Left lobe of liver (tissue), 2 donors: ENCODE results near the gene NNT. TPM values are rescaled to one million over a fixed set of nuclear protein-coding genes. Genes with fewer than 3 reads are reported as not detected.
"Not testable (repeated sequence)": the region's sequence is repeated elsewhere in the genome, so short reads cannot be mapped to it uniquely, and the experiment has no call there.

ENCODE experiments used
- ATAC-seq: fragments of 200-7000 bp; cut with Tn5 transposase; one replicate; pipeline ENCODE4 v1.9.1; 2020; ENCODE audit warnings: mild to moderate bottlenecking, moderate library complexity
- DNase-seq: peaks from one replicate; pipeline ENCODE4 v3.0.0-alpha.2; 2020; ENCODE audit warnings: low spot score
- total RNA-seq: library from RNA; stranded (reverse); gene quantifications from one replicate; pipeline ENCODE4 v1.2.1, GENCODE V29; 2021
- donor health status: DM: no; HTN: no; CAD: no; lungs with moderate emphysema.
- donor health status: DM: no; HTN: yes; CAD: no.

The NNT gene
- total RNA-seq, 1 donor from 2014 or later: 190 TPM

DNA sequence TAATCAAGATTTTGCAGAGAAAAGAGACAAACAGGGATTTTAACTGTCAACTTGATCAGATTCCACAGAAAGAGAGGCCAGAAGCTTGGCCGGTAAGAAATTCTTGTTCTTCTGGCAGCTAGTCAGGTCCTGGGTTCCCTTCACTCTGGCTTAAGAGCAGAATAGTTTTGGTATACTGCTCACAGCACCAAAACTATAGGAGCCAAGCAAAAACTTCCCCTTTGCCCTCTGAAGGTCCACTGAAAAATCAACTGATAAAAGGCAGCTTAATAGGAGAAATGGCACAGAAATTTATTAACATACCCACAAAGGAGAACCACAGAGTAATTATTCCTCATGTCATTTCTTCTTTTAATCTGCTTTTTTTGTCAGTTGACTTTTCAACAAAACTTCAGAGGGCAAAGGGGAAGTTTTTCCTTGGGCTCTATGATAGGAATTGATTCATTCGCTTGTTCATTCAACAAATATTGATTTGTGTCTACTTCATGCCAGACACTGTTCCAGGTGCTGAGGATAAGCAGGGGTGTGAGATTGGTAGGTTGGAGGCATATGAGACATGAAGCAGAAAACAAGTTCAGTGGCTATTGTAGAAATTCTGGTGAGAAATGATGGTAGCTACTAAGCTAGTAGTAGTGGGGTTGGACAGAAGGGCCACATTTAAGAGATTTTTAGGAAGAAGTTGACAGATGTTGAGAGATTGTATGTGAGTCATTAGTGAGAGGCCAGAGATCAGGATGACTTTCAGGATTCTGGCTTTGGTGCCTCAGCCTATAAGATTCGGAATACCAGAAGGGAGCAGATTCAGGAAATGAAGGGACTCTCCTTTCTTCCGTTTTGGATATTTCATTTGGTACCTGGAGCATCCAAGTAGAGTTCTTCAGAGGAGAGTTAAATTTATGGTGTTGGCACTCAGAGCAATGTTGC is 20.6 kb upstream of the NNT start:
- DNase-seq (no peak), ATAC-seq (peak; percentile 92)

DNA sequence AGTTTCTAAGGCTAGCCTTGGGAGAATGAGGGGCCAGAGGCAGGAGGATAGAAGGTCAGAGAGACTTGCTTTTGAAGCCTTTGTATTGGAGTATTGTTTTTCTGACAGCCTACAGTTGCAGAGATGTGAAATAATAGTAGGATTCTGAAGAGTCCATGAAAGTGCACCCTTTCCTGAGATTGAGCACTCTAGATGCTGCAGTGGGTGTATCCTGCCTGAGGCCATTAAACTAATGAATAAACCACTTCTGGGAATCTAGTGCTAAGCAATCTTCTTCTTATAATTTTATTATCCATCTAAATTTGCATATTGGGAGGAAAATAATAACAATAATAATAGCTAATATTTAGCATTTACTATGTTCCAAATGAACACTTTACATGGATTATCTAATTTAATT is 19.3 kb upstream of the NNT start:
- ATAC-seq (no peak), DNase-seq (no peak)

DNA sequence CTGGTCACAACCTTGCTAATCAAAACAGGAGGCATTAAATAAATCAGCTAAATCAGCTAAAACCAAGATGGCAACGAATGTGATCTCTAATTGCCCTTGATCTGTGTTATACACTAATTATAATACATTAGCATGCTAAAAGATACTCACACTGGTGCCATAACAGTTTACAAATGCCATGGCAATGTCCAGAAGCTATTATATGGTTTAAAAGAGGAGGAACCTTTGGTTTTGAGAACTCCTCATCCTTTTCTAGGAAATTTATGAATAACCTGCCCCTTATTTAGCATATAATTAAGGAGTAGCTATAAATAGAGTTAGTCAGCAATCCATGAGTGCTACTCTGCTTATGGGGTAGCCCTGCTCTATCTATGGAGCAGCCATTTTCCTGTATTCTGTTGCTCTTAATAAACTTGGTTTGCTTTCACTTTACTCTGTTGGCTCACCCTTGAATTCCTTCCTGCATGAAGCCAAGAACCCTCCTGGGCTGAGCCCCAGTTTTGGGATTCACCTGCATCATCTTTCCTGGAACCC is 18.7 kb upstream of the NNT start:
- ATAC-seq: no peak
- DNase-seq: no peak

DNA sequence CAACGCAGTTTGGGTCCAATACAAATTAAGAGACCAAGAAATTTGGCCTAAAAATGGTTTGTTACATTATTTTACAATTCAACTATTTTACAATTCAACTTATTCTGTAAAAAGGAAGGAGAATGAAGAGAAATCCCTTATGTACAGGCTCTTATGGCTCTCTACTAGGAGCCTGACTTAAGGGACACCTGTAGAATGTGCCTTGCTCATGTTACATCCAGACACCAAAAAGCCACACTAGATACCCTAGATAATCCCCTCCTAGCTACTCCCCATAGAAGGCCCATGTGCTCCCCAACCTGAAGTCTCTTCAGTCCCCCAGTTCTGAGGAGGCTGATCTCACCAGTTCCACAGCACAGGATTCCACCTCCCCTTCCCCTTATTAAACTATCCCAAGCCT is 14.1 kb upstream of the NNT start:
- DNase-seq: no peak
- no peak for ATAC-seq

DNA sequence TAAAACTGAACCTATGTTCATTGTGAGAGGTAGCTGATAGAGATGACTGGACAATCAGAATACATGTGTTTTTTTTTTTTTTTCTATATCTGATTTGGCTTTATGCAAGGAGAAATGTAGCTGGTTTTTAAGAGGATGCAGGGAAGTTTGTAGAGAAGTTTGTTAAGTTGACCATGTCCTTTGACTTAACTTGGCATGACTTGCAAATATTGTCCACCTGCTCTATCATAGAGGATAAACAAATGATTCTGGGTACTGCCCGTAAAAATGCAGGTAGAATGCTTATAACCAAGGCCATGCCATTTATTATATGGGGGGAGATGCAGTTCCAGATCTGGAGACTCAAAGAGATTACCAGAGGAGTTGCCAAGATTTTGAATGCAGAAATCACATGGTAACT is 13.7 kb upstream of the NNT start:
- DNase-seq (no peak), ATAC-seq (no peak)

DNA sequence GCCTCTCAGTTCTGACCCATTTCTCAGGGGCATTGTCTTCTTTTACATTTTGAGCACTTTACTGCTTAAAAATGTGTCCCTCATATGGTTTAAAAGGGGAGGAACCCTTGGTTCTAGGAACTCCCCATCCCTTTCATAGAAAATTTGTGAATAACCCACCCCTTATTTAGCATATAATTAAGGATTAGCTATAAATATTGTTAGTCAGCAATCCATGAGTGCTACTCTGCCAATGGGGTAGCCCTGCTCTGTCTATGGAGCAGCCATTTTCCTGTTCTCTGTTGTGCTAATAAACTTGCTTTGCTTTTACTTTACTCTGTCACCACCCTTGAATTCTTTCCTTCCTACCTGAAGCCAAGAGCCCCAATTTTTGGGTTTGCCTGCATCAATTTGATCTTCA is 12.3 kb upstream of the NNT start:
- ATAC-seq: no peak

DNA sequence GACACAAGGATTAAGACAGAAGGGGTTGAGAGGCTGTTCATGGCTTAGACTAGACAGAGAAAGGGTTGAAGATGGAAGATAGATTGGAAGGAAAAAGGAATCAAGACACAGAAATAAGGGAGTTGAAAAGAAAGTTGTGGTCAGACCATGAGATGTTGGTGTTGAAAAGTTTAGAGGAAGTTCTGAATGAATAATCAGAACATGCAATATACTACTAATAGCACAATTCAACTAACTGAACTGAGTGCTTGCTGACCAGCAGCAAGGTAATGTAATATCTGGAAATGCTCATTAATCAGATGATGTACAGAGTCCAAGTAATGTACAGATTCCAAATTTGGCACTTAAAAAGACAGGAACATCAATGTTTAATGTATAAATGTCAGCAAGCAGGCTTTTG is 10.6 kb upstream of the NNT start:
- DNase-seq: no peak
- no peak for ATAC-seq

More for the DNA sequence above, 12.3 kb upstream of the NNT start:
- no peak for DNase-seq

DNA sequence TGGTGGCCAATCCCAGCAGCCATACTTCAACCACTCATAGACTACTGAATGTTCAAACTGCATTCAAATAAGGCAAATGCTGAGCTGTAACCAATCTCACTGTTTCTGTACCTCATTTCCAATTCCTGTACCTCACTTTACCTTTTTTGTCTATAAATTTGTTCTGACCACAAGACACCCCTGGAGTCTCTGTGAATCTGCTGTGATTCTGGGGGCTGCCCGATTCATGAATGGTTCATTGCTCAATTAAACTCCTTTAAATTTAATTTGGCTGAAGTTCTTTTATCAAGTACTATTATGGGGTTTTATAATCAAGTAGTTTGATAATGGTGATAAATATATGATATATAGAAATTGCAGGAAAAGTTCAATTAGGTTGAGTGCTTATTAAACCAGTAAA is 4.1 kb upstream of the NNT start:
- not testable (repeated sequence) for ATAC-seq

DNA sequence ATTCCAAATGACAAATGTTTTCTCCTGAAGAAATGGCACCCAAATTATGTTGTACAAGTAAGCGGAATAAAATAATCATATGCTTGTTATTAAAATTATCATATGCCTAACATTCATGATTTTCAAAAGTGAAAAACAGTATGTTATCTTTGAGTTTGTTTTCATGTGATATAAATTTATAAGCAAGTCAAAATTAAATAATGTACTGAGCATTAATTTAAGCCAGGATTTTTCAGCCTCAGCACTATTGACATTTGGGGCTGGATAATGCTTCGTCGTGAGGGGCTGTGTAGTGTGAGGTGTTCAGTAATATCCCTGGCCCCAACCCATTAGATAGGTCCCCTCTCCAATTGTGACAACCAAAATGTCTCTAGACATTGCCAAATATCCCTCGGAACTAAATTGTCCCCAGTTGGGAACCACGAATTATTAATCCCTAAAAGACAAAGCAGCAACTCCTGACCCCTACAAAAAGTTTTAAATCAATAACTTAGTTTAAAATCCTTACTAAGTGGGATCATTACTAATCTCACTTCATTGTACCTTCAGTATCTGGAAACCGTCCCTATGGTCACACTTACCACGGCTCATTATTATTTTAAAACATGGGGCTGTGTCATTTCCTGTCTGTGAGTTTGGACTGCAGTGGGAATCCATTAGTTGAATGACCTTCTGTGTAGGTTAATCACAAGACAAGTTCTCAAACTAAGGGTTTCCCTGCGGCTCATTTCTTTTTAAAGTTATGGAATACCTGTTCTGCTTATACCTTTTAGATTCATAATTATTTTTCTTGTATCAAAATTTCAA is 1.3 kb upstream of the NNT start:
- DNase-seq (no peak), ATAC-seq (no peak)

More for the DNA sequence above, 4.1 kb upstream of the NNT start:
- DNase-seq: not testable (repeated sequence)

DNA sequence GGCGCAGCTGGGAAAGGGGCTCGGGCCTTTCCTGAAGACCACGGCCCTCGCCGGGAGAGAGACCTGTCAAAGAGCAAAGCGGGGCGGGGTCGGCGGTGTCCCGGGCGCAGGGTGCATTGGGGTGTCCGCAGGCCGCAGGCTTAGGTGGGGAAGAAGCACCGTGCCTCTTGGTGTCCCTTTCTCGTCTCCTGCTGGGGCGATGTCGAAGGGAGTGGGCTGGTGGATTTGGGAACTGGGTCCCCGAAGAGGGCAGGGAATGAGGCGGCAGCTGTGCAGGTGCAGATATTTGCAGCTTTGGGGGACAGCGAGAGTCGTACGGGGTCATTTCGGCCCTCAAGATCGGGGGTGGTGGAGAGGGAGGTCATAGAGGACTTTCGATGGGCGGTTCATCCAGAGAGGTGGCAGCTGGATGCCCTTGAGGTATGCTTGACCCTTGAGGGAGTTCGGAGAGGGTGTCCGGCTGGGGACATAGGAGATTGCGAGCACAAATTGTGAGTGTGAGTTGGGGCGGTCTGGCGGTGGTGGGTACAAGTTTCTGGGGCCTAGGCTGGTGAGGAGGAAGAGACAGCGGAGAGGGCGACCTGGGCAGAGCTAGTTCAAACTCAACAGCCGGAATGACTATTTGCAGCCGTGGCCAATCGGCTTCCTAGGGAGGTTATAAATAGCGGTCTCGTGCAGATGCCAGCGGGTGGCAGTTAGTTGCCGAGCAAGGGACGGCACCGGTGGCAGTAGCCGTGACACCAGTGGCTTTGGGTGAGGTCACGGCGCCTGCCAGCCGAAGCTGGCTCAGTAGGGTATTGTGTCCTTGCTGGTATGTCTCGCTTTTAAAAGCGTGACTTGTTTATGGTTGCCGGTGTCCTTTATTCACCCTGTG is 601 bp downstream of the NNT start:
- ATAC-seq (peak; percentile 82), DNase-seq (peak; percentile 95)

DNA sequence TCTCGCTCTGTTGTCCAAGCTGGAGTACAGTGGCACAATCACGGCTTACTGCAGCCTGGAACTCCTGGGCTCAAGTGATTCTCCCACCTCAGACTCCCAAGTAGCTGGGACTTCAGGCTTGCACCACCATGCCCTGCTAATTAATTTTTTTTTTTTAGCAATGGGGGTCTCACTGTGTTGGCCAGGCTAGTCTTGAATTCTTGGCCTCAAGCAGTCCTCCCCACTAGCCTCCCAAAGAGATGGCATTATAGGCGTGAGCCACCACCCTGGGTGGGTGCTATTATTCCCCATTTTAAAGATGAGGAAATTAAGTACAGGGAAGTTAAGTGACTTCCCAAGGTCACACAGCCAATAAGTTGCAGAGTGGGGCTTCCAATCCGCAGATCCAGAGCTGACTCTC is 1.7 kb downstream of the NNT start:
- ATAC-seq (no peak), DNase-seq (no peak)

DNA sequence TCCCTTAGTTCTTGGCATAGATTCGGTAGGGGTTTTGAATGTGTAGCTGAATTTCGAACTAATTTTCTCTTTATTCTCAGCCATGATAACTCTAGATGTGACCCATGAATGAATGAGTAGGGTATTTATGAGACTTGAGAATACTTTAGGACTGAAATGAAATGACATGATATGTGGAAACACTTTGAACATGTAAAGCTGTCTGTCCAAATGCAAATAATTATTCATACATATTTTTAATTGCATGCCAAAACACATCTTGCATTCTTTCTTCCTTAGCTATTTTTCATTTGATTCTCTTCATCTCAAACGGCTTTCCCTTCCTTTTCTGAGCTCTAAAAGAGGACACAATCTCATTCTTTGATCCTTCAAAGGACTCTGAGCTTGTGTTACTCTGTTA is 3.4 kb downstream of the NNT start:
- DNase-seq: no peak
- ATAC-seq: no peak

DNA sequence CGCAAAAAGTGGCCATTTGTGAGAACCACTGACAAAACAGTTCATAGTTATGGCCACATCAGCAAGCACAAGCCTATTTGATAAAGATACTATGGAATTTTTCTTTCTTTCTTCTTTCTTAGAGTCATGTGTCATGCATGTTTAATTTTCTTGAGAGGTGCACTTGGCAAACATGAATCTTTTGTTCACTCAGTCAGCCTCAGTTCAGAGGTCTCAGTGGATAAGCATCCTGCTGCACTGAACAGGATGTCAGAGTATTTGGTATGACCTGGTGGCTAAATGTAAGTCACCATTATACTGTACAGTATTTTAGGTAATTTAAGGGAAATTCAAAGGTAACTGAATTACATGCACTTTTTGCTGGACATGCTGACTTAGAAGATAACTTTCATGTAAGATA is 5.4 kb downstream of the NNT start:
- ATAC-seq (no peak), DNase-seq (no peak)

DNA sequence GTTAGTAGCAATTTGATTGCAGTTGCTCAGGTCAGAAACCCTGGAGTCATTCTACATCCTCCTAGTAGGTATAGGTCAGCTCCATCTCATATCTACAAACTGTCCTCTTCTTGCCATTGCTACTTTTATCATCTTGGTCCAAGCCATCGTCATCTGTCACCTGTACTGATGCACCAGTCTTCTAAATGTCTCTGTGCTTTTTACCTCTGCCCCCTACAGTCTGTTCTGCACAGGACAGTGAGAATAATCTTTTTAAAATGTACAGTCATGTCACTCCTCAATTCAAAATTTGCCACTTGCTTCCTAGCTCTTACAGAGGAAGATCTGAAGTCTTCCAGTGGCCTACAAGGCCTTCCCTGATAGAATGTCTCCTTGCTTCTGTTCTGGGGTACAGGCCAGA is 6.8 kb downstream of the NNT start:
- DNase-seq (no peak), ATAC-seq (peak; percentile 53)

DNA sequence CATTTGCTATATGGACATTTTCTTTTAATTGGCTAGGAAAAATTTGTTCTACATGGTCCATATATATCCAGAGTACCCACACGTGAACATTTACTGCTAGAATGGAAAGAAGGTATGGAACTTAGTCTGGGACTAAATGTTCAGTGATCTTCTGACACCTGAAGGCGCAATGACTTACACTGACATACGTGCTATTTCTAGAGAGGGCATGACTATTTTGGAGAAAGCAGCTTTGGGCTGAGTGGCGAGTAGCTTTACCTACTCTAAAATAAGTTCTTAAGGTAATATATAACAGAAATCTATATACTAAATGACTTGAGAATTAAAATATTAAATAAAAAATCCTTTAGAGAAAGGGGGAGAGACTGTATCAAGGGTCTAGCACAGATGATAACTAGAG is 10.4 kb downstream of the NNT start:
- ATAC-seq: no peak
- no peak for DNase-seq

DNA sequence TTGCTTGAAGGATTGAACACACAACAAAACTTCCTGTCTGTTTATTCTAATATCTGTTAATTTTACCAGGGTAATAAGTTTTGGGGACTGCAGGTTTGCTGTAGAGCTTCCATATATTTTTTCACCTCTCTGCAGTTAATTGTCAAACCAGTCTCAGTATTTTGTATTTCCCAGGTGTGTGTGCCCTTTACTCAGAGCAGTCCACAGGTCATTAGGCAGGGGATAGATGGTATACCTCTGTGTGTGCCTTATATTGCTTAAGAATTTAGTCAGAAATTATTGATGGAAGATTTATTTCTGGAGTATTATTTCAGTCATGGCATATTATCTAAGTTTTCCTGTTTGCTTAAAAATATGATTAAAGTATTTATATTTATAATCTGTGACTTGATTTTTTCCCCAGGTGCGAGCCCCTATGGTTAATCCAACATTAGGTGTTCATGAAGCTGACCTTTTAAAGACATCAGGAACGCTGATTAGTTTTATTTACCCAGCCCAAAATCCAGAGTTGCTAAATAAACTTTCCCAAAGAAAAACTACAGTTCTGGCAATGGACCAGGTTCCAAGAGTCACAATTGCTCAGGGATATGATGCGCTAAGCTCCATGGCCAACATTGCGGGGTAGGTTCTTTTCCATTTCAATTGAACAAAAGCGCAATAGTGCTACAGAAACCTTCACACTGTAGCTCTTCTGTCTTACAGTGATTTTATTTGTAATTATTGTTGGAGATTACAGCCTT is 12.6 kb downstream of the NNT start:
- DNase-seq (peak; percentile 69), ATAC-seq (peak; percentile 59)

DNA sequence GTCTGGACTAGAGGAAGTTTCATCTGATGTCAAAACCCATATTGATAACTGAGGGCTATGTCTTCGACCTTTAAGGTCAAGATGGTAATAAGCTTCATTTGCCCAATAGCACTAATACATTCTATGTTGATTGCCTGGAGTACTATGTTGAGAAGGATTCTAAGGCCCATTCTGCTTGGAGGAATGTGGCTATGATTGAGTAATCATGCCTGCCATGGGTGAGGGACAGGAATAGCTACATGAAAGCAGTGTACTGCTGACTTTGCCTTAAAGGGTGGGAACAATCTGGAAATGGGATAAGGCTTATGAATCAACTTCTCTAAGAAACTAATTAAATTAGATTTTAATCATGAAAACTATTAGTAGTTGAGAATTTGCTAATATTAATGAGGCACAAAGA is 13.6 kb downstream of the NNT start:
- DNase-seq (no peak), ATAC-seq (peak; percentile 43)

DNA sequence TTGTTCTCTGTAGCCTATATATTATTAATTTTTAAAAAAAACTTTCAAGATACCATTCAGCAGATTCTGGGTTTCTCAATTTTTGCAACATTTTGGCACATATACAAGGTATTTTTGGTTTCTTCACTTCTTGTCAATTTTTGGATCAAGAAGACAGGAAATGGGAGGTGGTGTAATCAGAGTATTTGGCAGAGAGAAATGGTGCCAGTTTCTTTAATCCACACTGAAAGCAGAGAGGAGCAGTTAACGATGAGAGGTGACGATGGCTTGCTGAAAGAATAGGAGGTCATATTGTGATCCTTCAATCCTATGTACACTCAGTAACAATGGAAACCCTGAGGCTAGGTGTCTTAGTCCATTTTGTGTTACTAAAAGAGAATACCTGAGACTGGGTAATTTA is 16.4 kb downstream of the NNT start:
- ATAC-seq: peak; percentile 67

DNA sequence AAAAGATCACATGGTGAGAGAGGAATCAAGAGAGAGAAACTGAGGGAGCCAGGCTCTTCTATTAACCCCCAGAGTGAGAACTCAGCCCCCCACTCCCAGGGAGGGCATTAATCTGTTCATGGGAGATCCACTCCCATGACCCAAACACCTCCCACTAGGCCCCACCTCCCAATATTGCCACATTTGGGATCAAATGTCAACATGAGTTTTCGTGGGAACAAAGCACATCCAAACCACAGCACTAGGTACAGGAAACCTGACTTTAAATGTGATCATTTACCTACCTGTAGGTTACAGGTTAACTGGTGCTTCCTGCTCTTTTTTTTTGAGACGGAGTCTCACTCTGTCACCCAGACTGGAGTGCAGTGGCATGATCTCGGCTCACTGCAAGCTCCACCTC is 16.9 kb downstream of the NNT start:
- peak; percentile 72 for ATAC-seq
- DNase-seq: peak; percentile 85

More for the DNA sequence above, 16.4 kb downstream of the NNT start:
- no peak for DNase-seq

DNA sequence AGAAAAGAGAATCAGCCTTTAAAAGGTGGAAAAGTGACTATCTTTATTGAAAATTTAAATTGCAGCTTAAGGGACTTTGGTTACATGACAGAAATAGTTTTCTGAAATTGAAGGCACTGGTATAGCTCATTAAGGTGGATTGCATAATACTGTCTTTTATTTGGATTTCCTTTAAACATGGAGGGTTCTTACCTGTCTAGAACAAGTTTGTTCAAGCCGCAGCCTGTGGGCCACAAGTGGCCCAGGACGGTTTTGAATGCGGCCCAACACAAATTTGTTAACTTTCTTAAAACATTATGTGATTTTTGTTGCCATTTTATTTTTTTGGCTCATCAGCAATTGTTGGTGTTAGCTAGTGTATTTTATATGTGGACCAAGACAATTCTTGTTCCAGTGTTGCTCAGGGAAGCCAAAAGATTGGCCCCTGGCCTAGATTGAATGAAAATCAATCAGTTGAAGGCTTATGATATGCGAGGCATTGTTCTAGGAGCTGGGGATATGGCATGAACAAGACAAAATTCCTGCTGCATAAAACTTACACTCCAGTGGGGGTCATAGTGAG is 18.0 kb downstream of the NNT start:
- DNase-seq: no peak
- no peak for ATAC-seq
